Neural cell (in vitro differentiated cells): ENCODE results near the gene TULP4.

ENCODE experiments used
- EZH2 ChIP-seq: fragments of 200-600, 300-800 bp; shearing (Covaris generic), sonication (generic); IDR thresholded peaks from 2 replicates; pipeline ENCODE4 v1.6.1; 2014; ENCODE audit warnings: antibody characterized with exemption, low read length, borderline replicate concordance, mild to moderate bottlenecking; ENCODE audit not compliant: insufficient read depth, poor library complexity, severe bottlenecking
- POLR2AphosphoS5 ChIP-seq: IDR thresholded peaks from 2 replicates; pipeline ENCODE4 v1.6.1; 2012
- RAD21 ChIP-seq: fragments of 450-650 bp; conservative IDR thresholded peaks from 2 replicates; pipeline ENCODE4 v1.6.1; 2014; ENCODE audit warnings: antibody characterized with exemption, mild to moderate bottlenecking, moderate library complexity
- TF ChIP-seq, protein P1 (sequence below): fragments of 450-650 bp; IDR thresholded peaks from 2 replicates; pipeline ENCODE4 v1.5.1; 2014; ENCODE audit warnings: antibody characterized with exemption, mild to moderate bottlenecking, moderate library complexity; ENCODE audit not compliant: poor library complexity, severe bottlenecking

DNA sequence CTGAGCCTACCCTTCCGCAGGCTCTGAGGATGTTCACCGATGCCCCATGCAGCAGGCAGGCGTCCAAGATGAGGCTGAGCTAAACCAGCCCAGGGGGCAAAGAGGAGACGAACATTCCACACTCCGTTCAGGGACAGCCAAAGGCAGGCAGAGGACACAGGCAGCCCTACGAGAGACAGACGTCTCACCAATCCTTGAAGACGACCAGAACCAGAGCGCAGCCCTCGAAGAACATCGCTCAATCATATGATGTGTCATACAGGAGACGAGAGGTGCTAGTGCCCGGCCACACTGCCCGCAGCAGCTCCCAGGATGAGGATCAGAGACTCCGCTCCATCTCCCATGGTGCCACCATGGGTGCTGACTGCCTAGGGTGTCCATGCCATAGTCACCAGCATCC is 212.0 kb downstream of the TULP4 start:
- TF ChIP-seq POLR2AphosphoS5 (no peak), RAD21 (no peak), EZH2 (no peak)
- TF ChIP-seq, protein P1, sequence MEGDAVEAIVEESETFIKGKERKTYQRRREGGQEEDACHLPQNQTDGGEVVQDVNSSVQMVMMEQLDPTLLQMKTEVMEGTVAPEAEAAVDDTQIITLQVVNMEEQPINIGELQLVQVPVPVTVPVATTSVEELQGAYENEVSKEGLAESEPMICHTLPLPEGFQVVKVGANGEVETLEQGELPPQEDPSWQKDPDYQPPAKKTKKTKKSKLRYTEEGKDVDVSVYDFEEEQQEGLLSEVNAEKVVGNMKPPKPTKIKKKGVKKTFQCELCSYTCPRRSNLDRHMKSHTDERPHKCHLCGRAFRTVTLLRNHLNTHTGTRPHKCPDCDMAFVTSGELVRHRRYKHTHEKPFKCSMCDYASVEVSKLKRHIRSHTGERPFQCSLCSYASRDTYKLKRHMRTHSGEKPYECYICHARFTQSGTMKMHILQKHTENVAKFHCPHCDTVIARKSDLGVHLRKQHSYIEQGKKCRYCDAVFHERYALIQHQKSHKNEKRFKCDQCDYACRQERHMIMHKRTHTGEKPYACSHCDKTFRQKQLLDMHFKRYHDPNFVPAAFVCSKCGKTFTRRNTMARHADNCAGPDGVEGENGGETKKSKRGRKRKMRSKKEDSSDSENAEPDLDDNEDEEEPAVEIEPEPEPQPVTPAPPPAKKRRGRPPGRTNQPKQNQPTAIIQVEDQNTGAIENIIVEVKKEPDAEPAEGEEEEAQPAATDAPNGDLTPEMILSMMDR: no peak
